GM10266 (cell line): ENCODE data around the gene C14orf119.

Experiments used
- DNase-seq: peaks from one replicate; pipeline ENCODE4 v3.0.0; 2012; ENCODE audit errors: extremely low spot score
- TF ChIP-seq, protein P1 (sequence below): IDR thresholded peaks from 2 replicates; pipeline ENCODE4 v1.5.1; 2012; ENCODE audit warnings: mild to moderate bottlenecking, low read depth; ENCODE audit not compliant: control insufficient read depth, insufficient read depth; ENCODE audit errors: missing control alignments

Gene C14orf119

DNA sequence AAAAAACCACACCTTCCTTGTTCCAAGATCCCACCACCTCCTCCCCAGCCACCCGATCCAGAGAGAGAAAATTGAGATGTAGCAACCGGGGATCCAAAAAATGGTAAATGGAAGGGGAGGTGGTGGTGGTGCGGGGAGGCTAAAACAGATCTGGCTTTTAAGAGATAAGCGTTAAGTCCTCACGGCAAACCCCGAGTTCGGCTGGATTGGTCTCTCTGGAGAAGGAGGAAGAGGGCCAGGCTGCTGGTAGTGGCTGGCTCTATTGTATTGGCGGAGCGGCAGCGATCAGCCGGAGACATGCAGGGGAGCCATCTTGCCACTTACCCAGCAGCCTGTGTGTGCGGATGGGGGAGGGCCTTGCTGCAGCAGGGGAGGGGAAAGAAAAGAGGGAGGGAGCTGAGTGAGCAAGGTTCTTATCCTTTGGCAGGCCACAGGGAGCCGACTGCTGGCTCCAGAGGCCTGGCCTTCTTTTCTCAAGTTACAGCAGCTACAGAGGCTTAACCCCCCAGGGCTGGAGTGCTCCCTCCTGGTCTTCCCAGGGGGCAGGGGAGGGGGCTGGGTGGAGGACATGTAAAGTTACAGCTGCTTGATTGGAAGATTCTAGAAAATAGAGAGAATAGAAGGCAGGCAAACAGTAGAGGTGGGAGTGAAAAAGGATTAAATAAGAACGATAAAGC, 23.9 kb upstream of the C14orf119 start:
- TF ChIP-seq, protein P1, sequence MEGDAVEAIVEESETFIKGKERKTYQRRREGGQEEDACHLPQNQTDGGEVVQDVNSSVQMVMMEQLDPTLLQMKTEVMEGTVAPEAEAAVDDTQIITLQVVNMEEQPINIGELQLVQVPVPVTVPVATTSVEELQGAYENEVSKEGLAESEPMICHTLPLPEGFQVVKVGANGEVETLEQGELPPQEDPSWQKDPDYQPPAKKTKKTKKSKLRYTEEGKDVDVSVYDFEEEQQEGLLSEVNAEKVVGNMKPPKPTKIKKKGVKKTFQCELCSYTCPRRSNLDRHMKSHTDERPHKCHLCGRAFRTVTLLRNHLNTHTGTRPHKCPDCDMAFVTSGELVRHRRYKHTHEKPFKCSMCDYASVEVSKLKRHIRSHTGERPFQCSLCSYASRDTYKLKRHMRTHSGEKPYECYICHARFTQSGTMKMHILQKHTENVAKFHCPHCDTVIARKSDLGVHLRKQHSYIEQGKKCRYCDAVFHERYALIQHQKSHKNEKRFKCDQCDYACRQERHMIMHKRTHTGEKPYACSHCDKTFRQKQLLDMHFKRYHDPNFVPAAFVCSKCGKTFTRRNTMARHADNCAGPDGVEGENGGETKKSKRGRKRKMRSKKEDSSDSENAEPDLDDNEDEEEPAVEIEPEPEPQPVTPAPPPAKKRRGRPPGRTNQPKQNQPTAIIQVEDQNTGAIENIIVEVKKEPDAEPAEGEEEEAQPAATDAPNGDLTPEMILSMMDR = no peak
- DNase-seq = peak; percentile 86

DNA sequence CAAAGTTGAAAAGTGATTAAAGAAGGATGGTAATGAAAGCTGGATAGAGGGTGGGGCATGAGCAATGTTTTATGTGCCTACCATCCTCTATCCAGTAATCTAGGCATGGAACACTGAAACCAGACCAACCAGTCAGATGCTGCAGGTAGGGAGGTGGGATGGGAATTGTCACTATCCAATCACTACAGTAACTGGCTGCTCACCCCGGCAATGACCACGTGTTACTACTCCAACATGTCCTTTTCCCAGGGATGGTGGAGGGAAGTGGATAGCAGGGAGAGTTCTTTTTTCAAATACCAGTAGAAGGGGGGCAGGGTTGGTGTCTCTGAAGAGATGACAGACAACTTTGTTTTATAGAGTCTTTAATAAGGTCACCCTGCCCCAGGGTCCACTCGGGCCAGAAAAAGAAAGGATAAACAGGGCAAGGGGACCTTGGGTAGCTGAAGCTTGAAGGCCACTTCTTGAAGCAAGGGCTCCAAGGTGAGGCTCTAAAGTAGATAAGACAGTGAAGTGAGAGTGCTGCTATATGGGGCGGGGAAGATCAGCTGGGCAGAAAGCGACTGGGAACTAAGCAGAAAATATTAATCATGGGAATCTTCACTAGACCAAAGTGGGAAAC, 23.3 kb upstream of the C14orf119 start:
- DNase-seq = no peak

DNA sequence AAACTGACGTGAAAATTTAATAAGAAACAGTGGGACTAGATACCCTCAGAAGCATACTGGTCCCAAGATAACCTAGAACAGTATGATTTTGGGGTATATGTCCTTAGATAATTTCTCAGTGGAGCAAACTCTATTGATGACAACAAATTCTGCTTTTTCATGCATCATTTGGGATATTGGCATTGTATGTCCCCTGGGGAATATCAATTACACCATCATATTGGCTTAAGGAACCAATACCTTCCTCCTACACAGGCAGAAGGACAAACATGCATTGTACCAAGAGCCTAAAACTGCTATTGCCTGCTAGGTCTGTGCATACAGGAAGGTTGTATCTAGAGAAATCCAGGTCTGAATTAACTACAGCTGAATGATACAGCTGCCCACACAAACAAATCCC, 20.4 kb upstream of the C14orf119 start:
- no peak for DNase-seq
- TF ChIP-seq, protein P1 = no peak

More for the DNA sequence above, 23.3 kb upstream of the C14orf119 start:
- TF ChIP-seq, protein P1 = no peak

DNA sequence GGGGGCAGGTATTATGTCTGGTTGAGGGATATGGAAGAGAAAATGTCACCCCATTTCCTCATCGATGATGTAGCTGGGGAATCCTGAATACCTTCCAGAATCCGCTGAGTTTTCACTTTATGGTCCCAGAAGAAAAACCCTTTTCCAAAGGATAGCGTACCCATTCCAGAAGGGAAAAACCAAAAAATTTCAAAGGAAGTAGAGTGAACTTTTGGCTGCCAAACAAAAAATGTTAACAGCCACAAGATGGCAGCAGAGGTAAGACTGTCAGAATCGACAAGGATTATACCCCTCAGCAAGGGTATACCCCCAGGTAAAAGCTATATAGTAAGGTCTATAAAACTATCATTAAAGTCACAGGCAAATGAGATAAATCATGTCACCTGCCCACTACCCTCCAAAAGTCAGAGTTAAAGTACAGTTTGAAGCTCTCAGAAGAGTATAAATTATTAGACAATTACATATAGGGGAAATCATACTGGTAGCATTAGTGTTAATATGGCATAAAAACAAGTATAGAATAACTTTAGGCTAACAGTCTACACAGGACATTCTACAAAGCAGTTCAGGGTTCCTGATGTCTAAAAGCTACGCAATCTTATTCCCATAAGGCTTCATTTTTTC, 18.4 kb upstream of the C14orf119 start:
- TF ChIP-seq, protein P1 = peak; percentile 52
- no peak for DNase-seq

DNA sequence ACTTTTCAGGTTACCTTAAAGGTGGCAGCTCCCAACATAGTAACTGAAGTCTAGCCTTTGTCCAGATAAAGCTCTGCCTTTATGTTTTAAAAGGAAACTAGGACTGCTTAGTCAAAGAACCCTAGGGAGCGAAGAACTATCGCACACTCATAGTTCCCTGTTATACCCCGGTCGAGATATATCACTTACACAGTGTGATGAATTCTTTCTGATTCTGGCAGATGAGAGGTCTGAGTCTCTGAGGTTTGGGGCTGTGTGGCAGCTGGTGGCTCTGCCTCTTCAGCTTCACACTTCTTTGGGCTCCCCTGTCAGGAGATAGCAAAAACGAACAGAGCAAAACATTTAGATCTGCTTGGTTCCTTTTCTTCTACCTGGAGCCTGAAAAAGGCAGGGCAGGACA, 17.3 kb upstream of the C14orf119 start:
- TF ChIP-seq, protein P1 = no peak
- no peak for DNase-seq

DNA sequence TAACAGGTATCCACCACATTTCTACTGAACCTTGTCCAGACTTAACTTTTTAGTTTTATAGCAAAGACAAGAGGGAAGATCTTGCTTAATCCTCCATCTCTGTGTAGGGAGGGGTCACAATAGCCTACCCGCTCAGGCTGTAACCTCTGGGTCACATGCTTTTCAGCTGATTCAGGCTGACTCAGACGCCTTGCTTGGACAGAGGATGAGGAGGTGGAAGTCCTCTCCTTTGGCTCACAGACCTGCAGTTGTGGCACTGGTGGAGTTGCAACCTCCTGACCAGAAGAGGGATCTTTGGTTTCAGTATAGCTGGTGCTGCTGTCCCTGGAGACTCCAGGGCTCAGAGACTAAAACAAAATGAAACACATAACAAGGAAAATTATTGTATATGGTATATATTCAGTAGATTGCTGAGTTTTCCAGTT, 16.6 kb upstream of the C14orf119 start:
- DNase-seq = no peak
- TF ChIP-seq, protein P1 = no peak

DNA sequence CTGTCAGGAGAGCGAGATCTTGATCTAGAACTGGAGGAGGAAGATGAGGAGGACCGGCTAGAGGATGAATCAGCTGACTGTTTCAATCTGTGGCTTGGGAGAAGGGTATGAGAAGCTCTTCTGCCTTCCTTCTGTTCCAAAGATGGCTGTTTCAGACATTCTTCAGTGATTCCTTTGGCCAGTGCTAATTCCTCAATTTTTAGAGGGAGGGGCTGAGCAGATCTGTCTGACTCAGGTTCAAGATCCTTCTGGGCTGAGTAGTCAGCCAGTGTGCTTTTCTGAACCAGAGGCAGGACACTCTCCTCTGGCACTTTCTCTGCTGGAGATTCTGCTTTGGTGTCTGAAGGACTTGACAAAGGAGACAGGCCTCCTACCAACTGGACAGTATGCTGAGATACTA, 15.6 kb upstream of the C14orf119 start:
- TF ChIP-seq, protein P1 = no peak
- no peak for DNase-seq
